ENCODE results near the gene SMARCE1.

The SMARCE1 gene

GRCh38 chr17:40651939-40652338, 4.3 kb upstream of the SMARCE1 start (continued):
- TF ChIP-seq, protein P1, sequence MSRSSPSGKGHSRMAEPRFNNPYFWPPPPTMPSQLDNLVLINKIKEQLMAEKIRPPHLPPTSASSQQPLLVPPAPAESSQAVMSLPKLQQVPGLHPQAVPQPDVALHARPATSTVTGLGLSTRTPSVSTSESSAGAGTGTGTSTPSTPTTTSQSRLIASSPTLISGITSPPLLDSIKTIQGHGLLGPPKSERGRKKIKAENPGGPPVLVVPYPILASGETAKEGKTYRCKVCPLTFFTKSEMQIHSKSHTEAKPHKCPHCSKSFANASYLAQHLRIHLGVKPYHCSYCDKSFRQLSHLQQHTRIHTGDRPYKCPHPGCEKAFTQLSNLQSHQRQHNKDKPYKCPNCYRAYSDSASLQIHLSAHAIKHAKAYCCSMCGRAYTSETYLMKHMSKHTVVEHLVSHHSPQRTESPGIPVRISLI (tag by site-specific recombination; IDR thresholded peaks at IDR 0.05) = no peak
- TF ChIP-seq GLIS1 (tag by site-specific recombination; IDR thresholded peaks at IDR 0.05) (no peak), ZNF426 (tag by site-specific recombination; IDR thresholded peaks at IDR 0.05) (no peak), ZNF423 (tag by site-specific recombination; IDR thresholded peaks at IDR 0.05) (no peak), ATF2 (tag by site-specific recombination; IDR thresholded peaks at IDR 0.05; ENCODE audit: low read depth) (no peak), ZNF274 (IDR thresholded peaks at IDR 0.05; ENCODE audit: low read length) (no peak), ZNF274 (tag by site-specific recombination; IDR thresholded peaks at IDR 0.05; ENCODE audit: borderline replicate concordance) (no peak), ZNF776 (tag by site-specific recombination; IDR thresholded peaks at IDR 0.05; ENCODE audit: borderline replicate concordance) (no peak)

GRCh38 chr17:40648384-40648968, 858 bp upstream of the SMARCE1 start:
- peak overlapping the region; percentile 98 for H3K27ac ChIP-seq (ENCODE audit: extremely low read depth, low read depth, low read length)
- H3K36me3 ChIP-seq (ENCODE audit: control insufficient read depth in 2 of 2, insufficient read depth in 1 of 2, low read length in 2 of 2) = peaks cover 24% of the 10 kb centered on the region in 2 experiments; a peak in 2 of 3 replicates
- peaks cover 12% of the 10 kb centered on the region; the same call in 1 of the 2 replicates for H3K4me1 ChIP-seq (ENCODE audit: control insufficient read depth, insufficient read depth, low read length)
- no peaks in the 10 kb centered on the region for H3K9me3 ChIP-seq (ENCODE audit: control insufficient read depth, insufficient read depth, low read depth, low read length)
- TF ChIP-seq ZIC2 (tag by site-specific recombination; IDR thresholded peaks at IDR 0.05) (peak; percentile 57; the same call in 1 of the 2 replicates), ZNF335 (tag by site-specific recombination; conservative IDR thresholded peaks at IDR 0.05) (peak; percentile 1), ZNF155 (tag by site-specific recombination; IDR thresholded peaks at IDR 0.05) (no peak), ZNF394 (tag by site-specific recombination; IDR thresholded peaks at IDR 0.05; ENCODE audit: borderline replicate concordance) (peak; percentile 54; the same call in 1 of the 2 replicates)
- POLR2A ChIA-PET = interaction anchor here (0.8 to 1.9 kb wide), 5 partner anchors 8 to 1040 kb away, joined by 3 to 5 read pairs (median 3); no protein-coding TSS in a partner anchor
- CTCF ChIA-PET = interaction anchor here (0.8 to 1.4 kb wide), 3 partner anchors 33 to 154 kb away, joined by 3 read pairs; no protein-coding TSS in a partner anchor
- H3K4me3 ChIP-seq (ENCODE audit: low read depth, low read length) = peak overlapping the region; percentile 84

DNA sequence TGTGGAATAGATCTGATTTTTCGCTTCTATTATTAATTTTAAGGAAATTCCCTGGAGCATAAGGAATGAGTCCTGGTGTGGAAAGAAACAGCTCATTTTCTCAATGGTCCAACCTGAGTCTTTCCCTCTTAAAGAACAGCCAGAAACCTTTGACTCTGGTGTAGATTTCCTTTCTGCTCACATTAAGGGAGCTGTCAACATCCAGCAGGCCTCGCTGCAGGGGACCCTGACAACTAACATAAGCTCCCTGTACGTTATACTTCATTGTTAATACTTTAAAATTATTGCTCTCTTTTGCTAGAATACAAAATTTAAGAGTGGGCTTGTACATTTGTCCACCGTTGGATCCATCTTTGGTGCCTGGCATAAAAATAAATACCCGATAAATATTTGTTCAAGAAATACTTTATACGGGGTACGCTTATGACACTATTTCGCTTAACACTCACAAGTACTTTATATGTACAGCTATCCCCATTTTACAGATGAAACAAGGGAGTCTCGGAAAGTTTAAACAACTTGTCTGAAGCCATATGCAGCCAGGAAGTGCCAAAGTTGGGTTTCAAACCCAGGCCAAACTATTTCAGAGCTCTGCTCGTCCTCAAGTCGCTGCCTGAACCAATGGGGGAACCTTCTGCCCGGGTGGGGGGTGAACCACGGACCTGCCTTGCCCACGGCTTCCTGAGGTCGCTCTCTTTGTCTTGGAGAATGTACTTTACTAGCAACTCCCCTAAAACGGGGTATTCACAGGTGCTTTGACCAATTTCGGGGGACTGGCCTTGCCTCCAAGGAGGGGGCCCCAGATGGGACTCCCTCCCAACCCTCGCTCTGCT, 611 bp downstream of the SMARCE1 start:
- CTCF ChIA-PET = interaction anchor here (0.7 to 2.1 kb wide), 9 partner anchors 16 to 942 kb away, joined by 3 to 5 read pairs (median 4); no protein-coding TSS in a partner anchor

More for the DNA sequence above, 611 bp downstream of the SMARCE1 start:
- Histone ChIP-seq H3K27ac (ENCODE audit: extremely low read depth, low read depth, low read length) (peak overlapping the region; percentile 98), H3K4me1 (ENCODE audit: control insufficient read depth, insufficient read depth, low read length) (peaks cover 12% of the 10 kb centered on the region; the same call in 1 of the 2 replicates), H3K9me3 (ENCODE audit: control insufficient read depth, insufficient read depth, low read depth, low read length) (no peaks in the 10 kb centered on the region), H3K36me3 (ENCODE audit: control insufficient read depth in 2 of 2, insufficient read depth in 1 of 2, low read length in 2 of 2) (peaks cover 39% of the 10 kb centered on the region in 2 experiments), H3K4me3 (ENCODE audit: low read depth, low read length) (peak overlapping the region; percentile 84)
- POLR2A ChIA-PET = interaction anchor here (0.6 to 2.1 kb wide), 12 partner anchors 9 to 1086 kb away, joined by 3 to 9 read pairs (median 3); partner anchors contain the start of gene EIF1
- TF ChIP-seq ZNF560 (tag by site-specific recombination; IDR thresholded peaks at IDR 0.05; ENCODE audit: borderline replicate concordance) = no peak
- peak; percentile 10; the same call in 1 of the 2 replicates for TF ChIP-seq GLIS2 (tag by site-specific recombination; IDR thresholded peaks at IDR 0.05)
- 0 out of 2 replicates have a peak, but pooled peaks have one; percentile 3 for TF ChIP-seq ZNF513 (tag by site-specific recombination; IDR thresholded peaks at IDR 0.05)
- TF ChIP-seq ZNF529 (tag by site-specific recombination; IDR thresholded peaks at IDR 0.05; ENCODE audit: insufficient replicate concordance) = no peak
- TF ChIP-seq RBAK (tag by site-specific recombination; IDR thresholded peaks at IDR 0.05) = no peak
- TF ChIP-seq ZNF239 (tag by site-specific recombination; IDR thresholded peaks at IDR 0.05) = no peak
- 0 out of 2 replicates have a peak, but pooled peaks have one; percentile 12 for TF ChIP-seq ZNF335 (tag by site-specific recombination; conservative IDR thresholded peaks at IDR 0.05)
- no peak for TF ChIP-seq ZNF311 (tag by site-specific recombination; IDR thresholded peaks at IDR 0.05; ENCODE audit: borderline replicate concordance)
- TF ChIP-seq SP3 (tag by site-specific recombination; IDR thresholded peaks at IDR 0.05) = no peak
- no peak for TF ChIP-seq ZNF514 (tag by site-specific recombination; IDR thresholded peaks at IDR 0.05)
- TF ChIP-seq, protein P2, sequence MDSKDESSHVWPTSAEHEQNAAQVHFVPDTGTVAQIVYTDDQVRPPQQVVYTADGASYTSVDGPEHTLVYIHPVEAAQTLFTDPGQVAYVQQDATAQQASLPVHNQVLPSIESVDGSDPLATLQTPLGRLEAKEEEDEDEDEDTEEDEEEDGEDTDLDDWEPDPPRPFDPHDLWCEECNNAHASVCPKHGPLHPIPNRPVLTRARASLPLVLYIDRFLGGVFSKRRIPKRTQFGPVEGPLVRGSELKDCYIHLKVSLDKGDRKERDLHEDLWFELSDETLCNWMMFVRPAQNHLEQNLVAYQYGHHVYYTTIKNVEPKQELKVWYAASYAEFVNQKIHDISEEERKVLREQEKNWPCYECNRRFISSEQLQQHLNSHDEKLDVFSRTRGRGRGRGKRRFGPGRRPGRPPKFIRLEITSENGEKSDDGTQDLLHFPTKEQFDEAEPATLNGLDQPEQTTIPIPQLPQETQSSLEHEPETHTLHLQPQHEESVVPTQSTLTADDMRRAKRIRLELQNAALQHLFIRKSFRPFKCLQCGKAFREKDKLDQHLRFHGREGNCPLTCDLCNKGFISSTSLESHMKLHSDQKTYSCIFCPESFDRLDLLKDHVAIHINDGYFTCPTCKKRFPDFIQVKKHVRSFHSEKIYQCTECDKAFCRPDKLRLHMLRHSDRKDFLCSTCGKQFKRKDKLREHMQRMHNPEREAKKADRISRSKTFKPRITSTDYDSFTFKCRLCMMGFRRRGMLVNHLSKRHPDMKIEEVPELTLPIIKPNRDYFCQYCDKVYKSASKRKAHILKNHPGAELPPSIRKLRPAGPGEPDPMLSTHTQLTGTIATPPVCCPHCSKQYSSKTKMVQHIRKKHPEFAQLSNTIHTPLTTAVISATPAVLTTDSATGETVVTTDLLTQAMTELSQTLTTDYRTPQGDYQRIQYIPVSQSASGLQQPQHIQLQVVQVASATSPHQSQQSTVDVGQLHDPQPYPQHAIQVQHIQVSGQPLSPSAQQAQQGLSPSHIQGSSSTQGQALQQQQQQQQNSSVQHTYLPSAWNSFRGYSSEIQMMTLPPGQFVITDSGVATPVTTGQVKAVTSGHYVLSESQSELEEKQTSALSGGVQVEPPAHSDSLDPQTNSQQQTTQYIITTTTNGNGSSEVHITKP (tag by site-specific recombination; IDR thresholded peaks at IDR 0.05) = peak; percentile 79; the same call in 1 of the 2 replicates
- TF ChIP-seq KLF1 (tag by site-specific recombination; IDR thresholded peaks at IDR 0.05) = no peak
